ENCODE data around the gene CFAP92.

The CFAP92 gene

GRCh38 chr3:128861491-128861890 lies 132.4 kb downstream of the CFAP92 start:
- DNase-seq = no peak

All from kidney glomerular epithelial cell (primary cell).